Neural progenitor cell (in vitro differentiated cells): ENCODE measurements around the gene QKI. TPM values are rescaled to one million over a fixed set of nuclear protein-coding genes. Genes with fewer than 3 reads are reported as not detected.
A peak's percentile ranks its signal among the peaks of the same experiment; 100 is the strongest.

ENCODE experiments used
- DNase-seq: peaks from one replicate; pipeline ENCODE4 v3.0.0-alpha.2; 2016; ENCODE audit warnings: low spot score
- H2AFZ ChIP-seq: fragments of 200-600 bp; sonication (generic); replicated peaks from 2 replicates; pipeline ENCODE4 v1.6.1; 2016; ENCODE audit warnings: antibody characterized with exemption
- H3F3A ChIP-seq: fragments of 200-600 bp; sonication (generic); 2 replicates; pipeline ENCODE4 v1.6.1; 2016; ENCODE audit warnings: antibody characterized with exemption, low read depth
- H3K27ac ChIP-seq: fragments of 200-600 bp; sonication (generic); 2 replicates; pipeline ENCODE4 v1.5.1; 2016; ENCODE audit warnings: mild to moderate bottlenecking
- H3K27me3 ChIP-seq: fragments of 200-600 bp; sonication (generic); 2 replicates; pipeline ENCODE4 v1.6.1; 2016; ENCODE audit warnings: mild to moderate bottlenecking, moderate library complexity
- H3K36me3 ChIP-seq: fragments of 200-600 bp; sonication (generic); 2 replicates; pipeline ENCODE4 v1.5.1; 2016
- H3K4me1 ChIP-seq: fragments of 200-600 bp; sonication (generic); 2 replicates; pipeline ENCODE4 v1.6.1; 2016; ENCODE audit warnings: mixed run types
- H3K4me2 ChIP-seq: fragments of 200-600 bp; sonication (generic); 2 replicates; pipeline ENCODE4 v1.6.1; 2016
- H3K4me3 ChIP-seq: fragments of 200-600 bp; sonication (generic); 2 replicates; pipeline ENCODE4 v1.5.1; 2016
- H3K79me2 ChIP-seq: fragments of 200-600 bp; sonication (generic); 2 replicates; pipeline ENCODE4 v1.6.1; 2016; ENCODE audit warnings: low read depth
- H3K9ac ChIP-seq: fragments of 200-600 bp; sonication (generic); 2 replicates; pipeline ENCODE4 v1.6.1; 2016
- H3K9me3 ChIP-seq: fragments of 200-600 bp; sonication (generic); 2 replicates; pipeline ENCODE4 v1.5.1; 2016; ENCODE audit warnings: low read depth
- H4K20me1 ChIP-seq: fragments of 200-600 bp; sonication (generic); 2 replicates; pipeline ENCODE4 v1.6.1; 2016; ENCODE audit warnings: low read depth
- H3K27ac Mint-ChIP-seq: 3 replicates; pipeline ENCODE4 v1.8.0; 2021; ENCODE audit warnings: mixed read lengths
- H3K27me3 Mint-ChIP-seq: 2 replicates; pipeline ENCODE4 v1.8.0; 2022; ENCODE audit warnings: low read depth, mild to moderate bottlenecking, inconsistent platforms, moderate library complexity, mixed read lengths; ENCODE audit not compliant: insufficient read depth
- H3K36me3 Mint-ChIP-seq: 3 replicates; pipeline ENCODE4 v1.8.0; 2021; ENCODE audit warnings: mixed read lengths
- H3K4me1 Mint-ChIP-seq: 3 replicates; pipeline ENCODE4 v1.8.0; 2021; ENCODE audit warnings: mixed read lengths
- H3K4me3 Mint-ChIP-seq: 3 replicates; pipeline ENCODE4 v1.8.0; 2021; ENCODE audit warnings: mild to moderate bottlenecking, moderate library complexity, mixed read lengths
- H3K9me3 Mint-ChIP-seq: 3 replicates; pipeline ENCODE4 v1.8.0; 2020; ENCODE audit warnings: mixed read lengths
- EZH2 ChIP-seq: fragments of 200-600 bp; sonication (generic); IDR thresholded peaks from 2 replicates; pipeline ENCODE4 v1.6.1; 2017; ENCODE audit warnings: antibody characterized with exemption, mild to moderate bottlenecking, moderate library complexity
- EZH2phosphoT487 ChIP-seq: fragments of 200-600 bp; sonication (generic); IDR thresholded peaks from 2 replicates; pipeline ENCODE4 v1.6.1; 2017; ENCODE audit warnings: antibody characterized with exemption
- total RNA-seq: library from RNA; depleted of rRNA; stranded (reverse); fragments of >200 nt; gene quantifications from 2 replicates; pipeline ENCODE4 v1.2.3, GENCODE V29; 2015; ENCODE audit warnings: low replicate concordance
- TF ChIP-seq, protein P1 (sequence below): fragments of 200-600 bp; sonication (generic); IDR thresholded peaks from 2 replicates; pipeline ENCODE4 v1.5.1; 2017; ENCODE audit warnings: antibody characterized with exemption, mild to moderate bottlenecking

QKI gene
- total RNA-seq, 1 donor from 2014 or later: 212 TPM

DNA sequence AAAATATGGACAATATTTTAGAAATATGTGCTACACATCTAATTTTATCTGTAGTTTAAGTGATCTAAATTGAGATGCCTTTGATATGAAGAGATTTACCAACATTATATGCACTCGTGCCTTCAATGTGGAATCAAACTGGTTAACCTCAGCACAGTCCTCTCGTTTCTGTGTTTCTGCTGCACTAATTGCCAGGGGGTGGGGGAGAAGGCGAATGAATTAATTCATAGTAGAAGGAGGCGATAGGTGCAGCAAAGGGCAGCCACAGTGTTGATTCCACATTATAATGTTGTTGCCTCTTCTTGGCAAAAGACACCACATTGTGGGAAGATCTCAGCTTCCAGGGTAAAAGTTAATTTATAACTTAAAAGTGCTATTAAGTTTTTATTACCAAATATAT, 161.6 kb downstream of the QKI start:
- H4K20me1 ChIP-seq: no peaks in the 10 kb centered on the region
- TF ChIP-seq, protein P1, sequence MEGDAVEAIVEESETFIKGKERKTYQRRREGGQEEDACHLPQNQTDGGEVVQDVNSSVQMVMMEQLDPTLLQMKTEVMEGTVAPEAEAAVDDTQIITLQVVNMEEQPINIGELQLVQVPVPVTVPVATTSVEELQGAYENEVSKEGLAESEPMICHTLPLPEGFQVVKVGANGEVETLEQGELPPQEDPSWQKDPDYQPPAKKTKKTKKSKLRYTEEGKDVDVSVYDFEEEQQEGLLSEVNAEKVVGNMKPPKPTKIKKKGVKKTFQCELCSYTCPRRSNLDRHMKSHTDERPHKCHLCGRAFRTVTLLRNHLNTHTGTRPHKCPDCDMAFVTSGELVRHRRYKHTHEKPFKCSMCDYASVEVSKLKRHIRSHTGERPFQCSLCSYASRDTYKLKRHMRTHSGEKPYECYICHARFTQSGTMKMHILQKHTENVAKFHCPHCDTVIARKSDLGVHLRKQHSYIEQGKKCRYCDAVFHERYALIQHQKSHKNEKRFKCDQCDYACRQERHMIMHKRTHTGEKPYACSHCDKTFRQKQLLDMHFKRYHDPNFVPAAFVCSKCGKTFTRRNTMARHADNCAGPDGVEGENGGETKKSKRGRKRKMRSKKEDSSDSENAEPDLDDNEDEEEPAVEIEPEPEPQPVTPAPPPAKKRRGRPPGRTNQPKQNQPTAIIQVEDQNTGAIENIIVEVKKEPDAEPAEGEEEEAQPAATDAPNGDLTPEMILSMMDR: no peak
- TF ChIP-seq EZH2 (no peak), EZH2phosphoT487 (no peak)
- peaks cover 30% of the 10 kb centered on the region for H3K4me1 Mint-ChIP-seq
- H3K4me2 ChIP-seq: no peak overlapping the region
- no peaks in the 10 kb centered on the region for H3K9me3 ChIP-seq
- peaks cover 24% of the 10 kb centered on the region for H3K36me3 Mint-ChIP-seq
- peaks cover 8% of the 10 kb centered on the region for H3K79me2 ChIP-seq
- no peak overlapping the region for H3K4me3 Mint-ChIP-seq
- DNase-seq: no peak
- H2AFZ ChIP-seq: no peak overlapping the region
- peaks cover 10% of the 10 kb centered on the region for H3K36me3 ChIP-seq
- no peak overlapping the region for H3K27ac Mint-ChIP-seq
- no peak overlapping the region for H3K27ac ChIP-seq
- no peak overlapping the region for H3K9ac ChIP-seq
- no peaks in the 10 kb centered on the region for H3K27me3 ChIP-seq
- H3K4me3 ChIP-seq: no peak overlapping the region
- H3K27me3 Mint-ChIP-seq: peaks cover 5% of the 10 kb centered on the region
- H3K9me3 Mint-ChIP-seq: peaks cover under 1% of the 10 kb centered on the region
- peaks cover 22% of the 10 kb centered on the region for H3F3A ChIP-seq
- H3K4me1 ChIP-seq: peaks cover 43% of the 10 kb centered on the region

DNA sequence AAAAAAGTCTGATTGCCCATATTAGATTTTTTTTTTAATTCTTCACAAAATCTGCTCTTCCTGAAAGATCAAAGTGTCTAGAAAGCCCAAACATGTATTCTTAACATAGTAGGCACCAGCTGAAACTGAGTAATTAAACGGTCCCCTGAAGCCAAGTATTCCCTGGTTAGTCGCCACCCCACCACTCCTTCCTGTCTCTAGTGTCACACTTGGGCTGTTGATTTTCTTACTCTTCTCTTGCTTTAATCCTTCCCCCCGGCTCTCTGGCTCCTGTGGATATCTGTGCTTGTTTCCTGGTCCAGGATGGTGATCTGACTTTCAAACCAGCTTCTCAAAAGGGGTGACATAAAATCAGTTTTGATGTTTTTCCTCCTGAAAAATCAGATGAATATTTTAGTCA, 162.9 kb downstream of the QKI start:
- Histone ChIP-seq H3K4me2 (no peak overlapping the region), H3K9me3 (no peaks in the 10 kb centered on the region), H3K4me1 (peaks cover 36% of the 10 kb centered on the region), H3K4me3 (no peak overlapping the region), H3K27ac (no peak overlapping the region), H2AFZ (no peak overlapping the region), H3K27me3 (no peaks in the 10 kb centered on the region), H3F3A (peaks cover 22% of the 10 kb centered on the region), H3K79me2 (no peaks in the 10 kb centered on the region), H3K36me3 (no peaks in the 10 kb centered on the region), H4K20me1 (no peaks in the 10 kb centered on the region), H3K9ac (no peak overlapping the region)
- H3K27me3 Mint-ChIP-seq: peaks cover 7% of the 10 kb centered on the region
- no peak overlapping the region for H3K27ac Mint-ChIP-seq
- no peak for DNase-seq
- TF ChIP-seq, protein P1: no peak
- TF ChIP-seq EZH2phosphoT487 (no peak), EZH2 (no peak)
- H3K4me3 Mint-ChIP-seq: no peak overlapping the region
- no peaks in the 10 kb centered on the region for H3K9me3 Mint-ChIP-seq
- H3K4me1 Mint-ChIP-seq: peaks cover 25% of the 10 kb centered on the region
- H3K36me3 Mint-ChIP-seq: peaks cover 13% of the 10 kb centered on the region

DNA sequence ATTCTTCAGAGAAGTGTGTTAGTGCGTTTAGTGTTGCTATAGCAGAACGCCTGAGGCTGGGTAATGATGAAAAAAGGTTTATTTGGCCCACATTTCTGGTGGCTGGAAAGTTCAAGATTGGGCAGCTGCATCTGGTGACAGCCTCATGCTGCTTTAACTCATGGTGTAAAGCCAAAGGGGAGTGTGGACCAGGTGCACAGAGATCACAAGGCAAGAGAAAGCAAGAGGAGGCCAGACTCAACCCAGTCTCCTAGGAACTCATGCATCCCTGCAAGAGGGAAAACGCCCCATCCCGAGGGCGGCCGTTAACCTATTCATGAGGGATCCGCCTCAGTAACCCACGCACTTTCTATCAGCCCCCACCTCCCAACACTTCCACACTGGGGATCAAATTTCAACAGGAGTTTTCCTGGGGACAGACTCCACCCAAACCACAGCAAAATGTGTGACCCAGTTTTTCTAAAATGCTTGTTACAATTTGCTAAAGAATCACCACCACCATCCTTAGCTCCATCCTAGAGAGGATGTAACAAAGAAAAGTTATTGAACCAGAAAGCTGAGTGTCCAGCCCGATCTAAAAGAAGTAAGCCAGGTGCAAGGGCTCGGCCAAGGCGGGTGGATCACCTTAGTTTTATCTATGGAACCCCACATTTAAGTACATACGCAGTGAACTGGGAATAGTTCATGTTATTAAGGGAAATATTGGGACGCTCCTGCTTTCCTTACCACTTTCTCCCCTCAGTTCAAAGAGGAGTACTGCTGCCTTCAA, 164.8 kb downstream of the QKI start:
- Histone ChIP-seq H3K4me2 (no peak overlapping the region), H3K27ac (no peak overlapping the region), H3F3A (peaks cover 22% of the 10 kb centered on the region), H3K79me2 (no peaks in the 10 kb centered on the region), H3K4me3 (no peak overlapping the region), H3K27me3 (no peaks in the 10 kb centered on the region), H3K4me1 (peaks cover 19% of the 10 kb centered on the region), H2AFZ (no peak overlapping the region), H3K9ac (no peak overlapping the region), H3K36me3 (no peaks in the 10 kb centered on the region), H4K20me1 (no peaks in the 10 kb centered on the region), H3K9me3 (no peaks in the 10 kb centered on the region)
- H3K4me1 Mint-ChIP-seq: peaks cover 20% of the 10 kb centered on the region
- no peak overlapping the region for H3K27ac Mint-ChIP-seq
- DNase-seq: peak; percentile 33
- H3K9me3 Mint-ChIP-seq: peaks cover 3% of the 10 kb centered on the region
- H3K27me3 Mint-ChIP-seq: peaks cover 7% of the 10 kb centered on the region
- no peak for TF ChIP-seq EZH2phosphoT487
- TF ChIP-seq, protein P1: no peak
- no peak for TF ChIP-seq EZH2
- H3K36me3 Mint-ChIP-seq: peaks cover 10% of the 10 kb centered on the region
- no peak overlapping the region for H3K4me3 Mint-ChIP-seq
